T-helper 1 cell treated with Interleukin-12 subunit alpha and Interleukin-12 subunit beta and Interleukin-4 antibody, amounts not matched to agents 30 μg/mL and 1 μg/mL, for 36 hours (primary cell): ENCODE results near the gene TXNDC5.

ENCODE experiments used
- H3K27ac Mint-ChIP-seq: one replicate; pipeline ENCODE4 v1.8.0; 2021; ENCODE audit warnings: mild to moderate bottlenecking, mixed read lengths
- H3K27me3 Mint-ChIP-seq: one replicate; pipeline ENCODE4 v1.8.0; 2021; ENCODE audit warnings: low read depth, mixed read lengths
- H3K36me3 Mint-ChIP-seq: one replicate; pipeline ENCODE4 v1.8.0; 2021; ENCODE audit warnings: low read depth, mixed read lengths
- H3K4me1 Mint-ChIP-seq: one replicate; pipeline ENCODE4 v1.8.0; 2021; ENCODE audit warnings: low read depth, mixed read lengths
- H3K4me3 Mint-ChIP-seq: one replicate; pipeline ENCODE4 v1.8.0; 2021; ENCODE audit warnings: mild to moderate bottlenecking, moderate library complexity, mixed read lengths
- H3K9me3 Mint-ChIP-seq: one replicate; pipeline ENCODE4 v1.8.0; 2021; ENCODE audit warnings: mixed read lengths

TXNDC5 gene

GRCh38 chr6:7910654-7911344 lies at the start of gene TXNDC5:
TSS of gene TXNDC5 (minus strand) at chr6:7910788. CDS start at chr6:7910776, 12 bp downstream.
- H3K27me3 Mint-ChIP-seq: no peaks in the 10 kb centered on the region
- no peaks in the 10 kb centered on the region for H3K36me3 Mint-ChIP-seq
- H3K27ac Mint-ChIP-seq: peak within 1 kb of the TSS; percentile 45
- H3K4me3 Mint-ChIP-seq: peak within 1 kb of the TSS; percentile 80
- H3K4me1 Mint-ChIP-seq: peaks cover 9% of the 10 kb centered on the region
- no peaks in the 10 kb centered on the region for H3K9me3 Mint-ChIP-seq

- Mint-ChIP-seq H3K27ac (no peak overlapping the region), H3K36me3 (no peaks in the 10 kb centered on the region), H3K9me3 (peaks cover under 1% of the 10 kb centered on the region), H3K4me1 (no peaks in the 10 kb centered on the region), H3K27me3 (peaks cover 4% of the 10 kb centered on the region), H3K4me3 (no peak overlapping the region)
Observed at GRCh38 chr6:7960141-7960540, 49.6 kb upstream of the TXNDC5 start.

GRCh38 chr6:7959453-7959852 lies 48.9 kb upstream of the TXNDC5 start:
- Mint-ChIP-seq H3K4me1 (no peaks in the 10 kb centered on the region), H3K36me3 (no peaks in the 10 kb centered on the region), H3K27ac (no peak overlapping the region), H3K27me3 (peaks cover 4% of the 10 kb centered on the region), H3K4me3 (no peak overlapping the region), H3K9me3 (no peaks in the 10 kb centered on the region)

GRCh38 chr6:7958464-7958863 lies 47.9 kb upstream of the TXNDC5 start:
- Mint-ChIP-seq H3K27ac (no peak overlapping the region), H3K27me3 (no peaks in the 10 kb centered on the region), H3K4me1 (no peaks in the 10 kb centered on the region)

GRCh38 chr6:7956257-7956656 lies 45.7 kb upstream of the TXNDC5 start:
- H3K9me3 Mint-ChIP-seq: no peaks in the 10 kb centered on the region
- no peaks in the 10 kb centered on the region for H3K4me1 Mint-ChIP-seq
- no peaks in the 10 kb centered on the region for H3K36me3 Mint-ChIP-seq
- no peak overlapping the region for H3K27ac Mint-ChIP-seq
- H3K27me3 Mint-ChIP-seq: no peaks in the 10 kb centered on the region
- no peak overlapping the region for H3K4me3 Mint-ChIP-seq

More at GRCh38 chr6:7958464-7958863, 47.9 kb upstream of the TXNDC5 start:
- H3K36me3 Mint-ChIP-seq: no peaks in the 10 kb centered on the region
- no peak overlapping the region for H3K4me3 Mint-ChIP-seq
- no peaks in the 10 kb centered on the region for H3K9me3 Mint-ChIP-seq

GRCh38 chr6:7954477-7955200 lies 44.1 kb upstream of the TXNDC5 start:
- no peaks in the 10 kb centered on the region for H3K27me3 Mint-ChIP-seq
- H3K9me3 Mint-ChIP-seq: no peaks in the 10 kb centered on the region
- H3K4me3 Mint-ChIP-seq: no peak overlapping the region
- no peaks in the 10 kb centered on the region for H3K36me3 Mint-ChIP-seq
- H3K27ac Mint-ChIP-seq: no peak overlapping the region
- no peaks in the 10 kb centered on the region for H3K4me1 Mint-ChIP-seq

- no peaks in the 10 kb centered on the region for H3K9me3 Mint-ChIP-seq
- no peaks in the 10 kb centered on the region for H3K4me1 Mint-ChIP-seq
- no peak overlapping the region for H3K27ac Mint-ChIP-seq
- H3K36me3 Mint-ChIP-seq: no peaks in the 10 kb centered on the region
- H3K27me3 Mint-ChIP-seq: no peaks in the 10 kb centered on the region
- no peak overlapping the region for H3K4me3 Mint-ChIP-seq
Observed at GRCh38 chr6:7953753-7954152, 43.2 kb upstream of the TXNDC5 start.

GRCh38 chr6:7939864-7940228 lies 29.3 kb upstream of the TXNDC5 start:
- no peak overlapping the region for H3K4me3 Mint-ChIP-seq
- no peaks in the 10 kb centered on the region for H3K9me3 Mint-ChIP-seq
- no peaks in the 10 kb centered on the region for H3K27me3 Mint-ChIP-seq
- no peak overlapping the region for H3K27ac Mint-ChIP-seq
- no peaks in the 10 kb centered on the region for H3K4me1 Mint-ChIP-seq
- no peaks in the 10 kb centered on the region for H3K36me3 Mint-ChIP-seq

GRCh38 chr6:7939184-7939863 lies 28.7 kb upstream of the TXNDC5 start:
- H3K27me3 Mint-ChIP-seq: no peaks in the 10 kb centered on the region
- no peak overlapping the region for H3K27ac Mint-ChIP-seq
- no peaks in the 10 kb centered on the region for H3K4me1 Mint-ChIP-seq
- no peaks in the 10 kb centered on the region for H3K9me3 Mint-ChIP-seq
- H3K36me3 Mint-ChIP-seq: no peaks in the 10 kb centered on the region
- H3K4me3 Mint-ChIP-seq: no peak overlapping the region

- Mint-ChIP-seq H3K4me3 (no peak overlapping the region), H3K9me3 (no peaks in the 10 kb centered on the region), H3K36me3 (no peaks in the 10 kb centered on the region), H3K27ac (no peak overlapping the region), H3K4me1 (no peaks in the 10 kb centered on the region), H3K27me3 (no peaks in the 10 kb centered on the region)
Observed at GRCh38 chr6:7938562-7939183, 28.1 kb upstream of the TXNDC5 start.

- Mint-ChIP-seq H3K9me3 (no peaks in the 10 kb centered on the region), H3K27me3 (peaks cover 15% of the 10 kb centered on the region), H3K4me3 (no peak overlapping the region), H3K36me3 (no peaks in the 10 kb centered on the region), H3K27ac (no peak overlapping the region), H3K4me1 (no peaks in the 10 kb centered on the region)
Observed at GRCh38 chr6:7933794-7934193, 23.2 kb upstream of the TXNDC5 start.

- H3K4me3 Mint-ChIP-seq: no peak overlapping the region
- no peaks in the 10 kb centered on the region for H3K9me3 Mint-ChIP-seq
- no peaks in the 10 kb centered on the region for H3K36me3 Mint-ChIP-seq
- peaks cover 22% of the 10 kb centered on the region for H3K27me3 Mint-ChIP-seq
- no peaks in the 10 kb centered on the region for H3K4me1 Mint-ChIP-seq
- no peak overlapping the region for H3K27ac Mint-ChIP-seq
Observed at GRCh38 chr6:7932625-7933024, 22.0 kb upstream of the TXNDC5 start.

GRCh38 chr6:7924867-7925266 lies 14.3 kb upstream of the TXNDC5 start:
- H3K4me3 Mint-ChIP-seq: no peak overlapping the region
- H3K27me3 Mint-ChIP-seq: peaks cover 23% of the 10 kb centered on the region
- H3K36me3 Mint-ChIP-seq: no peaks in the 10 kb centered on the region
- peaks cover 7% of the 10 kb centered on the region for H3K9me3 Mint-ChIP-seq
- H3K27ac Mint-ChIP-seq: no peak overlapping the region
- H3K4me1 Mint-ChIP-seq: no peaks in the 10 kb centered on the region

- H3K27ac Mint-ChIP-seq: no peak overlapping the region
- no peaks in the 10 kb centered on the region for H3K4me1 Mint-ChIP-seq
- no peaks in the 10 kb centered on the region for H3K36me3 Mint-ChIP-seq
- H3K4me3 Mint-ChIP-seq: no peak overlapping the region
- peaks cover 7% of the 10 kb centered on the region for H3K9me3 Mint-ChIP-seq
- H3K27me3 Mint-ChIP-seq: peaks cover 10% of the 10 kb centered on the region
Observed at GRCh38 chr6:7922596-7922995, 12.0 kb upstream of the TXNDC5 start.
